Right forelimb (tissue), 1 donor: ENCODE measurements around the gene PIN4.
"Not testable (repeated sequence)": the region's sequence is repeated elsewhere in the genome, so short reads cannot be mapped to it uniquely, and the experiment has no call there.

Experiments
- DNase-seq: peaks from one replicate; pipeline ENCODE4 v3.0.0-alpha.2; 2018

Gene PIN4

DNA sequence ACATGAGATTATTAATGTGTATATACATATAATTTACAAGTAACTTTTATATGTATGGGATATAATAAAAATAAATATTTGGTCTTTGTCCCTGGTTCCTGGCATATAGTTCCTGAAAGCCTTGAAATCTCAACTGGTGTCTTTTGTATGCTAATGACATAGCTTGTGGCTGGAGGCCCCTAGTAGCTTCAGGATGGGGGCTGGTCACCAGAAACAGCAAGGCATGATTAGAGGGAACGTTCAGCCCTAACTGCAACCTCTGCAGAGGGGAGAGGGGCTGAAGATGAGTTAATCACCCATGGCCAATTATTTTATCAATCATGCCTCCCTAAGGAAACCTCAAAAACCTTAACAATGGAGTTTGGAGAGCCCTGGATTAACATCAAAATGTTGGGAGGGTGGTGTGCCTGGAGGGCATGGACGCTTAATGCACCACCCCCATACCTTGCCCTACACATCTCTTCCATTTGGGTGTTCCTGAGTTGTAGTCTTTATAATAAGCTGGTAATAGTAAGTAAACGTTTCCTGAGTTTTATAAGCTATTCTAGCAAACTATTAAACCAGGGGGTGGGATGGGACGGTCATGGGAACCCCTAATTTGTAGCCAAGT, 21.3 kb downstream of the PIN4 start:
- DNase-seq = no peak

DNA sequence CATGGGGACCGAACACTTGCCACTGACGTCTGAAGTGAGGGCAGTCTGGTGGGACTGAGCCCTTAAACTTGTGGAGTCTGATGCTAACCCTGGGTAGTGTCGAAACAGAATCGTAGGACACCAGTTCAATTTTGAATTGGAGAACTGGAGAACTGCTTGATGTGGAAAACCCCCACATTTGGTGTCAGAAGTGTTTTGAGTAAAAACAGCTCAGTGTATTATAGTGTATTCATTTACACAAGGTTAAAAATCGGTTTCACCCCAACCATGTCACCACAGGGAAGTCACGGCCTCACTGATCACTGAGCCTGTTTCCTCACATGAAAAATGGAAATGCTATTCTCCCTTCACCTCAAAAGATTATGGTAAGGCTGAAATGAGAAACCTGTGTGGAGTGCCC, 21.9 kb downstream of the PIN4 start:
- no peak for DNase-seq

GRCh38 chrX:72205706-72206105, 24.1 kb downstream of the PIN4 start:
- DNase-seq = no peak

GRCh38 chrX:72207366-72207765, 25.8 kb downstream of the PIN4 start:
- no peak for DNase-seq

DNA sequence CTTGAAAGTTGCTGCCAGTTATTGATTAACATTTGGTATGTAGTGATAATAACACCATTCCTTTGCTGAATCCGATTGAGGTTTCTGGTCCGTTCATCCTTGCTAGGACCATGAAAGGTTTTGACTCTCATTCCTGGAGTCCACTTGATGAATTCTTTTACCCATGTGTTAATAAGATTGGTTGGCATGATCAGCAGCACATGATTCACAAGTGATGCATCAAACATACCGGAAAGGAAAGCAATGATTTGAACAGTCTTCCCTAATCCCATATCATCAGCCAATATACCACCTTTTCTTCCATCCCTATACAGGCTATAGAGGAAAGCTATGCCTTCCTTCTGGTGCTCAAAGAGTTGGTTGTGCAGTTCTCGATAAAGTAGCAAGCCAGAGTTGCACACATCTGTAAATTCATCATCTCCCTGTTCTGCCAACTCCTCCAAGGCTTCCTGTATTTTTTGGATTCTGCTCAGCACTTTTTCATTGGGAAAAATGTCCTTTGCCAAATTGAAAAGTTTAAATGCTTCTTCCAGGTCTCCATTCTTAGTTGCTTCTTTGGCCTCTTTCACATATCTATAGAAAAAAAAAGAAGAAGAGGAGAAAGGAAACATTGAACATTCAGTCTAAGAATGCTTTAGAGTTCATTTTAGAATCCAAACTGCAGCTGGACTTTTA, 26.7 kb downstream of the PIN4 start:
- DNase-seq = no peak

- DNase-seq = no peak
Measured at GRCh38 chrX:72216973-72217372, 35.4 kb downstream of the PIN4 start.

- not testable (repeated sequence) for DNase-seq
Measured at GRCh38 chrX:72220375-72220774, 38.8 kb downstream of the PIN4 start.

- no peak for DNase-seq
Measured at GRCh38 chrX:72230290-72230689, 48.7 kb downstream of the PIN4 start.

GRCh38 chrX:72236841-72237240, 55.3 kb downstream of the PIN4 start:
- no peak for DNase-seq

DNA sequence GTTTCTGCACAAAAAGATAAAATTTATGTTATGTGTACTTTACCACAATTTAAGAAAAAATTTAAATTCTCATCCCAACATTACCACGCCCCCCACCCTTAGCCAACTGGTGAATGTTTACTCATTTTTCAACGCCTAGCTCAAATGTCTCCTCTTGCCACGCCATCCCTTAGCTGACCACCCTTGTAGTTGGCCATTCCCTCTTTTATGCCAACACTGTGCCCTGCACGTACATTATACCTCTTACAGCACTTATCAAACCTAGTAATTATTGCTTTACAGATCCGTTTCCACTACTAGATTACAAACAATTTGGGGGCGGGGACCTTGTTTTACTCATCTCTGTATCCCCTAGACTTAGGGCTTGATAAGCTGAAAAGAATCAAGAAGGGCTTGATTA, 56.6 kb downstream of the PIN4 start:
- no peak for DNase-seq

DNA sequence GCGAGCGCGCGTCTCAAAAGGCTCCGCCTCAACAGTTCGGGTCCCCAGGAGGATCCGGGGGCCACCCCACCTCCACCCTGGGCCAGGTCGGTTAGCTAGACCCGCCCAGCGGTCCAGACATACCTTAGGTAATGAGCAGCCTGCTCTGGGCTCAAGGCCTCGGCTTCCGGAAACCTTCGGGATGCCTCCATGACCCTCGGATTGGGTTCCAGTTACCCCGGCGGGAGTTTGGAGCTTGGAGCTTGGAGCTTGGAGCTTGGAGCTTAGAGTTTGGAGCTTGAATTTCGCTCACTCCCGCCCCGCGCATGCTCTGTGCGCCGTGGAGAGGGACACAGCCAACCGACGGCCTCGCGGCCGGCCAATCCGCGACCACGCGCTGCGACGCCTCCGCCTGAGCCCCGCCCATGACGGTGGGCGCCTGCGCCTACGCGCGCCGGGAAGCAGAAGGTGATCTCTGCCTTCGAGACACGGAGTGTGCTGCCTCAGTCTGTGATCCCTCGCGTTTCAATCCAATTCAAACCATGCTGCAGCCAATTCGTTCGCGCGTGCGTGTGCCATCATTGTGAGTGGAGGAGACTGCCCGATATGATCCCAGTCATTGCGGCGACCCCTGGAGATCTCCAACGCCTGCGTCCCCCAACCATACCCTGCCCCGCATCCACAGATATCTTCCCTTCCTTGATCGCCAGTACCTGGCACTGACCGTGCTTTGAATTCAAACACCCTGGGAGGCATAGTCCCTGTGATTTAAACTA, 57.3 kb downstream of the PIN4 start, which contains the start of gene ERCC6L:
Gene ERCC6L (minus strand): TSS at position 307 of the 755 bp plus-strand sequence. CDS start 116 bp downstream, at position 191.
- DNase-seq = peak; percentile 90

DNA sequence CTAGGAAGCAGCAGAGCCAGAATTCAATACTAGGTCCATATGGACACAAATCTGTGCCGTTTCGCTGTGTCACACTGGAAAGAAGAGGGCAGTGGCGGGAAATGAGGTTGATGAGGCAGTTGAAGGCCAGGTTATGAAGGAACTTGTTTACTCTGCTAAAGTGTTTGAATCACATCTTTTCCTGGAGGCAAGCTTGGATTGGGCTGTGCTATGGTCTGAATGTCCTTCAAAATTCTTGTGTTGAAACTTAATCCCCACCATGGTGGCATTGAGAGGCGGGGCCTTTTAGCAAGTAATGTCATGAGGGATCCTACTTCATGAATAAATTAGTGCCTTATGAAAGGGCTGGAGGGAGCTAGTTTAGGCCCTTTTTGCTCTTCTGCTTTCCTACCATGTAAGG, 59.4 kb downstream of the PIN4 start:
- DNase-seq = no peak

GRCh38 chrX:72243472-72243871, 61.9 kb downstream of the PIN4 start:
- DNase-seq = no peak

GRCh38 chrX:72245461-72246089, 64.0 kb downstream of the PIN4 start:
- peak; percentile 45 for DNase-seq

GRCh38 chrX:72247206-72247942, 65.8 kb downstream of the PIN4 start:
- no peak for DNase-seq
